LNCaP clone FGC (cell line): Measurements from ENCODE around the gene PDE2A.

ENCODE experiments used
- DNase-seq: peaks from one replicate; pipeline ENCODE4 v3.0.0-alpha.2; 2011; ENCODE audit warnings: low read depth
- H3K4me3 ChIP-seq: 2 replicates; pipeline ENCODE4 v1.5.1; 2011; ENCODE audit warnings: mild to moderate bottlenecking, low read depth, low read length, control low read depth
- TF ChIP-seq, protein P1 (sequence below): IDR thresholded peaks from 2 replicates; pipeline ENCODE4 v1.5.1; 2012; ENCODE audit warnings: mild to moderate bottlenecking; ENCODE audit not compliant: control insufficient read depth, insufficient read depth; ENCODE audit errors: extremely low read depth

Gene PDE2A

GRCh38 chr11:72595292-72595684 is 78.9 kb downstream of the PDE2A start:
- TF ChIP-seq, protein P1, sequence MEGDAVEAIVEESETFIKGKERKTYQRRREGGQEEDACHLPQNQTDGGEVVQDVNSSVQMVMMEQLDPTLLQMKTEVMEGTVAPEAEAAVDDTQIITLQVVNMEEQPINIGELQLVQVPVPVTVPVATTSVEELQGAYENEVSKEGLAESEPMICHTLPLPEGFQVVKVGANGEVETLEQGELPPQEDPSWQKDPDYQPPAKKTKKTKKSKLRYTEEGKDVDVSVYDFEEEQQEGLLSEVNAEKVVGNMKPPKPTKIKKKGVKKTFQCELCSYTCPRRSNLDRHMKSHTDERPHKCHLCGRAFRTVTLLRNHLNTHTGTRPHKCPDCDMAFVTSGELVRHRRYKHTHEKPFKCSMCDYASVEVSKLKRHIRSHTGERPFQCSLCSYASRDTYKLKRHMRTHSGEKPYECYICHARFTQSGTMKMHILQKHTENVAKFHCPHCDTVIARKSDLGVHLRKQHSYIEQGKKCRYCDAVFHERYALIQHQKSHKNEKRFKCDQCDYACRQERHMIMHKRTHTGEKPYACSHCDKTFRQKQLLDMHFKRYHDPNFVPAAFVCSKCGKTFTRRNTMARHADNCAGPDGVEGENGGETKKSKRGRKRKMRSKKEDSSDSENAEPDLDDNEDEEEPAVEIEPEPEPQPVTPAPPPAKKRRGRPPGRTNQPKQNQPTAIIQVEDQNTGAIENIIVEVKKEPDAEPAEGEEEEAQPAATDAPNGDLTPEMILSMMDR: no peak
- no peak overlapping the region for H3K4me3 ChIP-seq
- no peak for DNase-seq

- TF ChIP-seq, protein P1: no peak
- no peak for DNase-seq
- no peak overlapping the region for H3K4me3 ChIP-seq
These were observed 79.5 kb downstream of the PDE2A start for GRCh38 chr11:72594493-72595291.

- TF ChIP-seq, protein P1: no peak
- no peak for DNase-seq
- H3K4me3 ChIP-seq: no peak overlapping the region
These were observed 81.3 kb downstream of the PDE2A start for GRCh38 chr11:72592698-72593495.

DNA sequence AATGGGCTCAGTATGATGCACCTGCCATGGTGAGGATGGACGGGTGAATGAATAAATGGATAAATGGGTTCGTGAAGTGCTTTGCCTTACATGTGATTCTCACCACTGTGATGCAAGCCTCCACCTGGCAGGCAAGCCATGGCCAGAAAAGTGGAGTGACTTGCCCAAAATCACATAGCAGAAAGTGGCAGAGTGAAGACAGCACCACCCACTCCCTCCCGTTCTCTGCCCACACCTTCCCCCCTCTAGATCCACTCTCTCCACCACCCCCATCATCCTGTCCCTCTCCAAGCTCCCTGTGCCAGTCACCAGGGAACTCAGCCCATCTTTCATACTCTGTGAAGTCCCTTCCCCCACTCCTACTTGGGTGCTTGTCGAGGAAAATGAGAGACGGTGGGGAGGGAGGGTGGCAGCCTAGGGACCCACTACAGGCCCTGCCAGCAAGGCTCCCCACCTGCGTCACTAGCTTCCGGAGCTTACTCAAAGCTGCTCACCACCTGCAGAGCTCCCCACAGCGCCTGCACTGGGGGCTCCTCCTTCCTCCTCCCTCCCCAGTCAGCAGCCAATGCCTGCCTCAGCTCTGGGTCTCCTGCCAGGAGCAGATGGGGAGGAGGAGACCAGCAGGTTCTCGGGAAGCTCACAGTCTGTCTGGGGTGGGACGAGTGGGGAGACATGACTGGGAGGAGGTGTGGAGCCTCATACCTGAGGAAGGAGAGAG is 82.3 kb downstream of the PDE2A start:
- DNase-seq: no peak
- TF ChIP-seq, protein P1: no peak
- H3K4me3 ChIP-seq: no peak overlapping the region

- TF ChIP-seq, protein P1: no peak
- no peak overlapping the region for H3K4me3 ChIP-seq
- DNase-seq: no peak
These were observed 83.2 kb downstream of the PDE2A start for GRCh38 chr11:72591023-72591422.

DNA sequence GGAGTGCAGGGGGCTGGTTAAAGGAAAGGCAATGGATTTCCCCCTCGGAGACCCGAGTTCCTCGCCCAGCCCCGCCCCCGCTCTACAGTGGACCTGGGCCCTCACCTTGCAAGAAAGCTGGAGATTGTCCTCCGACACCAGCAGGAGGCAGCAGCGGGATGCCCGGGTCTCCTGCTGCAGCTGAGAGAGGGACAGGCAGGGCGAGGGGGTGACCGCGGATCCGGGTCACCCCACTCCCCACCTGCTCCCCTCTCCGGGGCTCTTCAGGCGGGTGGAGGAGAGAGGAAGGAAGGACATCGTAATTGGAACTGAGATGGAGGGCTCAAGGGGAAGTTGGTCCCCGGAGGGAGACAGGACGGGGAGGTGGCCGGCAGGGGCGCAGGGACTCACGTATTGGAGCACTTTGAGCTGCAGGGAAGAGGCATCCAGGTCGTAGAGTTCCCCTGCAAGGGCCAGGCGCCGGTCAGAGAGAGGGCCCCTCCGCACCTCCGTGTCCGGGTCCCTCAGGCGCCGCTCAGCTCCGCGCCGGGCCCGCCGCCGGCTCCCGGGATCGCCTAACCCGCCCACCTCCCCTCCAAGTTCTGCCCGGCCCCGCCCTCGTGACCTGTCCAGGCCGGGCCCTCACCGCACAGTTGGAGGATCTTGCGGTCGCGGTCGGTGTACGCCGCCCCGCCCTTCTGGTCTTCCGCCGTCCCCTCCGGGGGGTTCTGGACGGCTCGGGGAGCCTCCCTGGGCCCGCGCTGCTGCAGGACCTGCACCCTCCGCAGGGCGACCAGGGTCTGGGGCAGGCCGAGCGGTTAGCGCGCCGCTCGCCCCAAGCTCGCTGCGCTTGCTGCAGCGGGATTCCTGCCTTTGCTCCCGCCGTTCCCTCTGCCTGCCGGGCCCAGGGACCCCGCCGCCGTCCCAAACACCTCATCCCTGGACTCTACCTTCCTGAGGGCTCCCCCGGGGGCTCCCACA is 84.1 kb downstream of the PDE2A start:
- TF ChIP-seq, protein P1: peak; percentile 75
- no peak for DNase-seq
- no peak overlapping the region for H3K4me3 ChIP-seq
